SH-SY5Y (cell line): ENCODE results near the gene CHAC1.

Experiments
- GATA2 ChIP-seq: IDR thresholded peaks from 2 replicates; pipeline ENCODE4 v1.6.1; 2011; ENCODE audit warnings: mild to moderate bottlenecking, low read depth, low read length
- GATA3 ChIP-seq: IDR thresholded peaks from 2 replicates; pipeline ENCODE4 v1.6.1; 2011; ENCODE audit warnings: low read depth, mild to moderate bottlenecking, low read length, moderate library complexity

Gene CHAC1

DNA sequence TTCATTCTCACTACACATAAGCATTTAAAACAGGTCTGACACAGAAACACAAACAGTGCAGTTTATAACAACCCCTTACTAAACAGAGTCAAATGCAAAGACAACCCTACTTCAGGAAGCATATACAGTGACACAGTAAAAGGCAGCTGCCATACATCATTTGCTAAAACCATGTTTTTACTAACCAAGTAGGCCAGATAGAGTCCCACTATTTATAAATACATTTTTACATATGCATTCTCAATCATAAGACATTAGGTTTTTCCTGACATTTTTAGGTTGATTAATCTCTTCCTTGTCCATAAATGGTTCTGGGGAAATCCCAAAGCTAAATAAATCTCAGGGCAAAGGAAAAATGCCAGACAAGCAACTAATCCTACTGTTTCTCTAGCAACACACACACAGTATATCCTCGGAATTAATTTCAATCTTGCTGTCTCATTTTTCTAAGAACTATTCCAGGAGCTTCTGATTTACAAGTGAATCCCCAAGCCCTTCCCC lies 39.0 kb downstream of the CHAC1 start:
- TF ChIP-seq GATA3 (no peak), GATA2 (no peak)

DNA sequence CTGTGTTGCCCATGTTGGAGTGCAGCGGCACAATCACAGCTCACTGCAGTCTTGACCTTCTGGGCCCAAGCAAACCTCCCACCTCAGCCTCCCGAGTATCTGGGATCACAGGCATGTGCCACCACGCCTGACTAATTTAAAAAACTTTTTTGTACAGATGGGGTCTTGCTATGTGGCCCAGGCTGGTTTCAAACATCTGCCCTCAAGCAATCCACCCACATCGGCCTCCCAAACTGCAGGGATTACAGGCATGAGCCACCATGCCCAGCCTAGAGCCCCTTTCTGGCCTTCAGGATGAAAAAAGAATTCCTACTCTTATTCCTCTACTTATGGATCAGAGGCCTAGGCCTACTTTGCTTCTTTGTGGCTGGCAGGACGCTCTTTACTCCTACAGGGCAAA lies 39.6 kb downstream of the CHAC1 start:
- no peak for TF ChIP-seq GATA2
- no peak for TF ChIP-seq GATA3

DNA sequence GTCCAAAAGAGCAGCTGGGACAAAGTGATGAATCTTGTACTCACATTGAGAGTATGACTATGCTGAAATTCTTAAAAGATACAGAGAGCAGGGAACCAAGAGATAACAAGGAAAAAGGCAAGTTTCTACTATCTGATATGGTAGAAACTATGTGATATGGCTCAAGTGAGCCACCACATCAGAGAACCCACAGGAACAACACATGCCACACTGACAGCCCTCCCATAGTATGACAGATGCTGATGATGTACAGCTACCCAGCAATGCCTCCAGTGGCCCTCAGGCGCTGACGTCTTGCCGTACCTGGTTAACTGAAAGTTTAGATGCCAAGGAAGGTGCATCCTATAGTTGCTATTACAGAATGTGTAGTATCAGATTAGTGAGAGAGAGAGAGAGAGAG lies 42.4 kb downstream of the CHAC1 start:
- TF ChIP-seq GATA2 (no peak), GATA3 (no peak)

DNA sequence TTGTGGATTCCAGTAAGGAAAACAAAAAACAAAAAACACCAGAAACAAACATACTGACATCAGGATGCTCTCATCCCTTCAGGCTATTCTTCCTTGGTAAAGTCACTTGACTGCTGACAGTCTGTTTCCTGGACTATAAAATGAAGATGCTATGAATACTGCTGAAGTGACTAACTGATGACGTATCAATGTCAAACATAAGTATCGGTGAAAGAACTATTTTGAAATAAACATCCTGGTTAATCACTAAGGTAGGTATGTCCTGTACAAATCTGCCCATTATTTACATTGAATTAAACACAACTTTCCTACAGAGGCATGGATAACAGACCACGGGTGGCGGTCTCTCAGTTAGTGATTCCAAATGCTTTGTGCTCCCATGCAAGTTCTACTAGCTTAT lies 45.9 kb downstream of the CHAC1 start:
- TF ChIP-seq GATA2 (no peak), GATA3 (no peak)

DNA sequence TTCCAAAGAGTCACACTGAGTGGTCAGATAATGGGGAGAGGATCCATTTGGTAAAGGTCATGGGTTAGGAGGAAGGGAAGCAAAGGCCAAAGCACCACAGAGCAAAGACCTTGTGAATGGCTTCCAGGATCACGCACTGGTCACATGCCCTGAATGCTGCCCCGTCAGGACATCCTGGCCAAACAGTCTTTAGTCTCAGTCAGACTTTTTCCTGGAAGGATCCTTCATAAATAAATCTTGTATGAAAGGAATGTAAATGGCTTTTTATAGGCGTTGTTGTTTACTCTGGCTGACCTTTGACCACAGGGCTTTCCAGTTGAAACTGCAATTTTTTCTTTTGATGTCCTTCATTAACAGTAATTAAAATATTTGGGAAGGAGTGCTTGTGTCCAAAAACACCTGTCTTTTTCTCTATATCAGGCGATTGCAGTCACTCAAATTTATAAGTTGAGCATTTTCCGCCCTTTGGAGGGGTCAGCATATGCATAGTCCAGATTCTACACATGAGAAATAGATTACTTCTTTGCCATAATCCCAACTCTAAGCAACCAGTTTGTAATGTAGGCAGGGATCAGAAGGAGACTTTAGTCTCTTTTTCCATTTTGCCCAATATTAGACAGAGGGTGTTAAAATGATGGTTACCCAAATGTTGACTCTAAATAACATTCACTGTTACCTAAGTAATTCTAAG lies 48.4 kb downstream of the CHAC1 start:
- TF ChIP-seq GATA3 (no peak), GATA2 (no peak)

DNA sequence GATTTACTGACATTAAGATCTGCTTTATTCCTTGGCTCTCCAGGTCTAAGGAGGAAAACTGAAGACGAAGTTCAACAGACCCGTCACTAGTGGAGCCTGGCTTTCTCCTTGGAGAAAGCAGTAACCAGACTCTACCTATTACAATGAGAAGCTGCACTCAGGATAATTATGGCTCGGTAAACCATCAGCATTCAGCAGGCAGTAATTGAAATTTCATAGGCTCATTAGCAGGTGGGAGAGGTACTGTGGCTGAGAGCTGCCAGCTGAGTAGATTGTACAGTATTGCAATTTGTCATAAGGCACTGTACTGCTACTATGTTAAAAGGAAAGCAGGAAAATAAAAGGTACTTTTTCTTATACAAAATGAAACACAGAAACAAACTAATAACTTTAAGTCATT lies 51.2 kb downstream of the CHAC1 start:
- TF ChIP-seq GATA3 (no peak), GATA2 (no peak)
